Fibroblast of lung (primary cell): Measurements from ENCODE around the gene LSAMP. TPM values are rescaled to one million over a fixed set of nuclear protein-coding genes. Genes with fewer than 3 reads are reported as not detected.

ENCODE experiments used
- DNase-seq, 2 donors: peaks; one replicate each; pipeline versions ENCODE4 v3.0.0 to v3.0.0-alpha.2; 2010; ENCODE audit warnings: low read depth in 2 of 2
- H2AFZ ChIP-seq: 2 replicates; pipeline ENCODE4 v1.5.1; 2012; ENCODE audit warnings: low read length, control low read depth, inconsistent platforms
- H3K27ac ChIP-seq: 2 replicates; pipeline ENCODE4 v1.5.1; 2011; ENCODE audit warnings: low read length, control low read depth; ENCODE audit not compliant: insufficient read depth
- H3K27me3 ChIP-seq: 2 replicates; pipeline ENCODE4 v1.5.1; 2011; ENCODE audit warnings: mild to moderate bottlenecking, low read length; ENCODE audit not compliant: control insufficient read depth, insufficient read depth
- H3K36me3 ChIP-seq: 2 replicates; pipeline ENCODE4 v1.5.1; 2011; ENCODE audit warnings: low read length; ENCODE audit not compliant: control insufficient read depth, insufficient read depth
- H3K4me1 ChIP-seq: 2 replicates; pipeline ENCODE4 v1.5.1; 2011; ENCODE audit warnings: low read length; ENCODE audit not compliant: control insufficient read depth, insufficient read depth; ENCODE audit errors: extremely low read depth
- H3K4me2 ChIP-seq: 2 replicates; pipeline ENCODE4 v1.5.1; 2011; ENCODE audit warnings: low read length, control low read depth; ENCODE audit not compliant: insufficient read depth; ENCODE audit errors: extremely low read depth
- H3K4me3 ChIP-seq, 4 experiments: fragments of 200-600 bp in 1 of 4; sonication (generic) in 1 of 4; replicated peaks in 1 of 4; 2 replicates each; pipeline ENCODE4 v1.5.1; 2011 to 2016; ENCODE audit warnings: low read length in 4 of 4, low read depth in 3 of 4, mild to moderate bottlenecking in 3 of 4, control low read depth in 2 of 4, inconsistent platforms in 1 of 4, mixed read lengths in 1 of 4; ENCODE audit not compliant: insufficient read depth in 1 of 4; ENCODE audit errors: control extremely low read depth in 1 of 4
- H3K79me2 ChIP-seq: 2 replicates; pipeline ENCODE4 v1.5.1; 2012; ENCODE audit warnings: mild to moderate bottlenecking, low read length, inconsistent platforms; ENCODE audit not compliant: control insufficient read depth, insufficient read depth
- H3K9ac ChIP-seq: 2 replicates; pipeline ENCODE4 v1.5.1; 2011; ENCODE audit warnings: mild to moderate bottlenecking, low read length, control low read depth; ENCODE audit not compliant: insufficient read depth
- H3K9me3 ChIP-seq: 2 replicates; pipeline ENCODE4 v1.5.1; 2012; ENCODE audit warnings: low read depth, low read length; ENCODE audit not compliant: control insufficient read depth, insufficient read depth
- H4K20me1 ChIP-seq: 2 replicates; pipeline ENCODE4 v1.5.1; 2011; ENCODE audit warnings: low read length; ENCODE audit not compliant: control insufficient read depth, insufficient read depth; ENCODE audit errors: extremely low read depth
- EZH2 ChIP-seq: IDR thresholded peaks from 2 replicates; pipeline ENCODE4 v1.5.1; 2012; ENCODE audit warnings: low read length, control low read depth, mild to moderate bottlenecking; ENCODE audit errors: missing control alignments
- polyA plus RNA-seq, 2 donors: library from polyadenylated mRNA; depleted of rRNA in 1 of 2; stranded (reverse) in 1 of 2; unstranded in 1 of 2; fragments of >200 nt; gene quantifications; 2 replicates each; pipeline ENCODE4 v1.2.1, GENCODE V29; 2011 to 2012; ENCODE audit warnings: missing spikeins in 1 of 2
- total RNA-seq: library from RNA; depleted of rRNA; stranded (reverse); fragments of >200 nt; gene quantifications from 2 replicates; pipeline ENCODE4 v1.2.1, GENCODE V29; 2014
- TF ChIP-seq, protein P1 (sequence below), 2 donors: IDR thresholded peaks in 1 of 2; conservative IDR thresholded peaks in 1 of 2; 1 replicate in 1 of 2; 2 replicates in 1 of 2; pipeline ENCODE4 v1.5.1; 2011 to 2012; ENCODE audit warnings: low read length in 2 of 2, control low read depth in 1 of 2, inconsistent platforms in 1 of 2, low read depth in 1 of 2, mild to moderate bottlenecking in 1 of 2

Gene LSAMP
- total and polyA plus RNA-seq, 2 donors (not counting 1 experiment from before 2014, with no cell fraction given): 4.8 to 5.9 TPM

DNA sequence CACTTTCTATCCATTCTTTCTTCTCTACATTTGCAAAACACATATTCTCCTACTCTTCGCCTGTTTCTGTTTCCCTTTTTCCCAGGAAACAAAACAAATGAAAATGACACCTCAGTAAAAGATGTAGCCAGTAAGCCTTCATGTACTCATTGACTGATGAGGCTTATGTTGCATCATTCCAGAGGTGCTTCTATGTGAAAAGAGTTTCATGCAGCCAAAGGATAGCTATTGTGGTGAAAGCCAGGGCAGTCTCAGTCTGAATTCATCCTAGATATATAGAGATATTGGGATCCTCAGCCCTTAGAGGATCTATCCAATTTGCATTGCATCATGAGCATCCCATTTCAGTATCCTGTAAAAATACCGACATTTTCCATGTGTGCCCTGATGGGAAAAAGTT is 554.7 kb downstream of the LSAMP start:
- no peak for DNase-seq
- Histone ChIP-seq H3K9me3 (no peaks in the 10 kb centered on the region), H3K27me3 (no peaks in the 10 kb centered on the region), H4K20me1 (no peaks in the 10 kb centered on the region), H3K4me1 (no peaks in the 10 kb centered on the region), H3K36me3 (no peaks in the 10 kb centered on the region), H2AFZ (no peak overlapping the region), H3K27ac (no peak overlapping the region), H3K4me3 (no peak overlapping the region), H3K4me2 (no peak overlapping the region), H3K9ac (no peak overlapping the region), H3K79me2 (no peaks in the 10 kb centered on the region)
- TF ChIP-seq, protein P1, sequence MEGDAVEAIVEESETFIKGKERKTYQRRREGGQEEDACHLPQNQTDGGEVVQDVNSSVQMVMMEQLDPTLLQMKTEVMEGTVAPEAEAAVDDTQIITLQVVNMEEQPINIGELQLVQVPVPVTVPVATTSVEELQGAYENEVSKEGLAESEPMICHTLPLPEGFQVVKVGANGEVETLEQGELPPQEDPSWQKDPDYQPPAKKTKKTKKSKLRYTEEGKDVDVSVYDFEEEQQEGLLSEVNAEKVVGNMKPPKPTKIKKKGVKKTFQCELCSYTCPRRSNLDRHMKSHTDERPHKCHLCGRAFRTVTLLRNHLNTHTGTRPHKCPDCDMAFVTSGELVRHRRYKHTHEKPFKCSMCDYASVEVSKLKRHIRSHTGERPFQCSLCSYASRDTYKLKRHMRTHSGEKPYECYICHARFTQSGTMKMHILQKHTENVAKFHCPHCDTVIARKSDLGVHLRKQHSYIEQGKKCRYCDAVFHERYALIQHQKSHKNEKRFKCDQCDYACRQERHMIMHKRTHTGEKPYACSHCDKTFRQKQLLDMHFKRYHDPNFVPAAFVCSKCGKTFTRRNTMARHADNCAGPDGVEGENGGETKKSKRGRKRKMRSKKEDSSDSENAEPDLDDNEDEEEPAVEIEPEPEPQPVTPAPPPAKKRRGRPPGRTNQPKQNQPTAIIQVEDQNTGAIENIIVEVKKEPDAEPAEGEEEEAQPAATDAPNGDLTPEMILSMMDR (conservative IDR thresholded peaks at IDR 0.05 in 1 of 2, IDR thresholded peaks at IDR 0.05 in 1 of 2; ENCODE audit: low read depth in 1 of 2, low read length in 2 of 2): no peak
- TF ChIP-seq EZH2: no peak

DNA sequence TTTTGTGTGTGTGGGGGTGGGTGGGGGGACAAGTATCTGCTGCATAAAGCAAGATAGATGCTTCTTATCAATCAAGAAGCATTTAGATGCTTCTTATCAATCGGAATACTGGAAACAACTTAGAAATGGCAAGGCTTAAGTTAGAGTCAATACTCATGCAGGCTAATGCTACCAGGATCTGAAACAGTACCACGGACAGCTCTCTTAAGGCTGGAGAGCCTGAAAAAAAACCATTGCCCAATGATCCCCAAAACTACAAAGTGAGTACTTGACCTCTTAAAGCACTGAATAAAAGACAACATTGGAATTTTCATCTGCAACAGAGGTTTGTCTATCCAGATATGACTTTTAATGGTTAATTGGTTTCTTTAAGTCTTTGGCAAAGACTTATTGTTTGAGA is 559.7 kb downstream of the LSAMP start:
- Histone ChIP-seq H3K9me3 (no peaks in the 10 kb centered on the region), H3K27ac (no peak overlapping the region), H3K4me1 (no peaks in the 10 kb centered on the region), H3K36me3 (no peaks in the 10 kb centered on the region), H3K9ac (no peak overlapping the region), H3K4me3 (no peak overlapping the region), H3K27me3 (no peaks in the 10 kb centered on the region), H2AFZ (no peak overlapping the region), H3K79me2 (no peaks in the 10 kb centered on the region), H4K20me1 (no peaks in the 10 kb centered on the region), H3K4me2 (no peak overlapping the region)
- TF ChIP-seq, protein P1 (conservative IDR thresholded peaks at IDR 0.05 in 1 of 2, IDR thresholded peaks at IDR 0.05 in 1 of 2; ENCODE audit: low read depth in 1 of 2, low read length in 2 of 2): no peak
- TF ChIP-seq EZH2: no peak
- peak; percentile 12 to 37 for DNase-seq

DNA sequence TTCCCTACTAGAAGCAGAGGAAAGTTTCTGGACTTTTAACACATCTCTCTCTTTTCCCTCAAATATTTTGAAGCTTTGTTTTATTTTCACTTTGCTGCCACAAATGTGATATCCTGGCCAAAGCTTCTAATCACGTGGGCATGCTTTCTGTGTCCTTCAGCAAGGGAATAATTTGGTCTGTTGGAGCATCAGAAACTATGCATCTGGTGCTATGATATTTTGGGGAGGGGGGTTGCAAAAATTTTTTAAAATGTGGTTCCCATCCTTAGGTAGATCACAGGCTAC is 567.7 kb downstream of the LSAMP start:
- TF ChIP-seq EZH2: no peak
- TF ChIP-seq, protein P1 (conservative IDR thresholded peaks at IDR 0.05 in 1 of 2, IDR thresholded peaks at IDR 0.05 in 1 of 2; ENCODE audit: low read depth in 1 of 2, low read length in 2 of 2): no peak
- H4K20me1 ChIP-seq: no peaks in the 10 kb centered on the region
- H3K4me1 ChIP-seq: no peaks in the 10 kb centered on the region
- H3K36me3 ChIP-seq: no peaks in the 10 kb centered on the region
- H3K9ac ChIP-seq: no peak overlapping the region
- no peak overlapping the region for H3K27ac ChIP-seq
- H3K79me2 ChIP-seq: no peaks in the 10 kb centered on the region
- DNase-seq: peak in 1 of 2 donors; percentile 25
- H3K27me3 ChIP-seq: no peaks in the 10 kb centered on the region
- H2AFZ ChIP-seq: no peak overlapping the region
- peak overlapping the region in 2 of 4 experiments; percentile 34 to 45 for H3K4me3 ChIP-seq
- H3K9me3 ChIP-seq: no peaks in the 10 kb centered on the region
- H3K4me2 ChIP-seq: no peak overlapping the region
